GM21619 (cell line): ENCODE results near the gene TRABD2B.
"Not testable (repeated sequence)": the region's sequence is repeated elsewhere in the genome, so short reads cannot be mapped to it uniquely, and the experiment has no call there.

Experiments used
- ATAC-seq: cut with Tn5 transposase; IDR thresholded peaks from one replicate; pipeline ENCODE4 v1.9.1; 2021; ENCODE audit not compliant: unreplicated experiment

The TRABD2B gene

DNA sequence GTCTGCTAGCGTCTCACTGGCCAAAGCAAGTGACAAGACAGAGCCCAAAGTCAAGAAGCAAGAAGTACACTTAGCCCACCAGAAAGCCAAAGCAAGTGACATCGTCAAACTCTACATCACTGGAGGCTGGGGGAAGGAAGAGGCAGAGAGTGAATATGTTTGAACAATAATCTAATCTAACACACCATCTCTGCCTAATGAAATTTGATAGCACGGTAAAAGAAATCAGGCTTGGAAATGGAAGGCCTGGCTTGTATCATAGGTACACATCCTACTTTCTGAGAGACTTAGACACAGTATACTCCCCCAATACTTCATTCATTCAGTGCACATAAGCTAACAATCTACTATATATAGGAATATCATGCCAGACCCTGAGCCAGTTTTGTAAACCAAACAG lies 26.3 kb downstream of the TRABD2B start:
- ATAC-seq = no peak

GRCh38 chr1:47969478-47969877 lies 27.7 kb downstream of the TRABD2B start:
- ATAC-seq = no peak

- ATAC-seq = no peak
Observed at GRCh38 chr1:47968556-47968888, 28.7 kb downstream of the TRABD2B start.

DNA sequence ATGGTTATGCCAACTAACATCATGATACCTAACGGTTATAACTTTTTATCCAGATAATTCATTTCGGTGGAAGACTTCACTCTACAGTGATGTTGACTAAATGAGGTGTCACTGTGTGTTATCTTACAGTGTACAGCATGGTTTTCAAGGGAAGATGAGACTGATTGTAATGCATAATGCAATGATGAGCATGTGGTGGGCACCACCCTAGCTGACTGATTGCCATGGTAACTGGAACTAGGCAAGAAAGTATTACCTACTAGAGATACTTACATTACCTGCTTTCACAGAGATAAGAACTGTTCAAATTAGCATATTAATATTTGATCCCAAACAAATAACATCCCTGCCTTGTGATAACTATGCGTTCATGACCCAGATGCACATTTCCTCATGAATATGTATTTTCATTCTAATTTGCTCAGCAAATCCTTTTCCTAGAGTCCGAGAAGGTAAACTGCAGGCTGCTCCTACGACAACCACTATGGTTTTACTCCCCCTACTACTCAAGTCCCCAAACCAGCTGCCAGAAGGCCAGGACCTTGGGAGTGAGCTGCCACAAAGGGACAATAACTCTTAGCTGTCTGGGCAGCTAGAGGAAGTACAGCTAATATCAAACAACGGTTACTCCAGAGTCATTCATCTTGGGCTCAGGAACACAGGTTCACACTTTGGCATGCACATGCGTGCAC lies 29.2 kb downstream of the TRABD2B start:
- no peak for ATAC-seq

- ATAC-seq = no peak
Observed at GRCh38 chr1:47965816-47966215, 31.4 kb downstream of the TRABD2B start.

GRCh38 chr1:47964636-47965035 lies 32.5 kb downstream of the TRABD2B start:
- ATAC-seq = no peak

- ATAC-seq = no peak
Observed at GRCh38 chr1:47963568-47964358, 33.4 kb downstream of the TRABD2B start.

DNA sequence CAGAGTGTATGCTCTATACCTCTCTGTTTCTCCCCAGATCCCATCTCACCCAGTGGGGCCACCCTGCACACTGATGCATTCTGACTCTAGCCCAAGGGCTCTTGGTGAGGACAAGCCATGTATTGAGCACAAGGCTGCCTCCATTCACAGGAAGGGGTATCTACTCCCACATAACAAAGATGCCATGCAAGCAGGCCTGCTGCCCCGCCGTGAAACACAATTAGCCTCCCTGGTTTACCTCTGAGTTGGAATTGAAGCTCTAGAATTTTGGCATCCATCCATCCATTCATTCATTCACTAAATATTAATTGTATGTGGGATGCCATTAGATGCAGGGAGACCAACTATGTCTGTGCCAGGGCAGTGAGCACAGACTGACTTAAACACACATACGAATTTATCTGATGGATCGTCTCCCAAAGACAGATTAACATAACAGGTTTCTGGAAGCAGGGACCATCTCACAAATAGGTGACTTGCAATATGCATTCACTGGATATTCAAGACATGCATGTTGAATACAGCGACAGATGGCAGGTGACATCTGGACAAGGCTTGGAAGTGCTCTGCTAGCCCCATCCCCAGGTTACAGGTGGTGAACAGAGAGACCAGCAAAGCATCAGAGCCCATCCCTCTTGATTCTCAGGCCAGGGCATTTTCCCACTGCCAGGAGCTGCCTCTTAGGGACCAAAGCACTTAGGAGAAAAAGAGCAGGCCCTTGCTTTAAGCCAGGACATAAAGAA lies 34.3 kb downstream of the TRABD2B start:
- no peak for ATAC-seq

GRCh38 chr1:47961835-47962234 lies 35.4 kb downstream of the TRABD2B start:
- ATAC-seq = not testable (repeated sequence)

GRCh38 chr1:47956491-47956890 lies 40.7 kb downstream of the TRABD2B start:
- ATAC-seq = not testable (repeated sequence)

- ATAC-seq = no peak
Observed at GRCh38 chr1:47953661-47954060, 43.5 kb downstream of the TRABD2B start.

- no peak for ATAC-seq
Observed at GRCh38 chr1:47951545-47952235, 45.5 kb downstream of the TRABD2B start.

GRCh38 chr1:47951026-47951425 lies 46.2 kb downstream of the TRABD2B start:
- ATAC-seq = no peak

DNA sequence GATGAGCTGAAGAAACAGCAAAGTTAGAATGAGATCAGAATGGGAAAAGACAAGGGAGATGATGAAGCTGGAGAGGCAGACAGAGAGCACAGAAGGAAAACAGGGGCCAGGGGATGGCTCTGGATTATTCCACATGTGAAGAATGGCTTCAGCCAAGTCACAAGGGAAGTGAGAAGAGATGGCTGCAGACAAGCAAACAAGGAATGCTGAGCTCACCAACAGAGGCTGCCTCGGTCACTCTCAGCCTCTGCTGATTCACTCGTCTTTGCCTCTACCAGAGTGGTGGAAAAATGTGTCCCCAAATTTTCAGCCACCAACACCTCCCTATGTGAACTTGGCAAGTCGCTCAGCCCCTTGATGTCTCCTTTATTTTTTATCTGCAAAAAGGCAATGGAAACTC lies 46.7 kb downstream of the TRABD2B start:
- no peak for ATAC-seq

DNA sequence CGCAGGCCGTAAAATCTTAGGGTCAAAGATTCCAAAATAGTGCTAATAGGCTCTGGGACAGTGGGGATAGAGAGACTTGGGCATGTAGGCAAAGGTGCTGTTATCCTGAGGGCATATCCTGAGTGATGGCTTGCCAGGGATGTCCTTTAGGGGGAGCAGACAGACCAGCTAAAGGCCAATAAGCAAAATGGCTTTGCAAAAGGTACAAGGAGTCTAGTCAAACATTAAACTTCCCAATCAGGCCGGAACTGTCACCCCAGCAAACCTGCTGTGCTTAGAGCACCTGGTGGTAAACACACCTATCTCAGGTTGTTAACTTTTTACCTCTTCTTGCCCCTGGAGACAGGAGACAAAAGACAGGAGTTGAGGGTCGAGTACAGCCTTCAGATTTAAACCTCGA lies 49.1 kb downstream of the TRABD2B start:
- ATAC-seq = no peak

GRCh38 chr1:47947531-47947930 lies 49.7 kb downstream of the TRABD2B start:
- no peak for ATAC-seq

GRCh38 chr1:47944561-47944960 lies 52.6 kb downstream of the TRABD2B start:
- no peak for ATAC-seq

DNA sequence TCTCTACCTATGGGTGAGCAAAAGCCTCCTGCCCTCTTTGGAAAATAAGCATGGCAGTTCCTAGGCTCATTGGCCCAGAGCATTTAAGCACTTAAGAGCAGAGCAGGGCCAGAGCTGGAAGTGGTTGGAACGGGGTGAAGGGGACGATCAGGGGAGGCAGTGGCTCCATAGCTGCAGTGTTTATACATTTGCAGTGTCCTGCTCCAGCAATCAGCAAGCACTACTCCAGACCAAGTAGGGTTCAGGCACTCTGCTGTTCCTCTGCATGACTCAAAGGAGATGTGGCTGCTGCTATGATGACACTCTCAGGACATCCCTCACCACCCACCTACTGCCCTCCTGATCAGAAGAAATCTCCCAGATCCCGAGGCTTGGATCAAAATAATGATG lies 55.0 kb downstream of the TRABD2B start:
- ATAC-seq = no peak

- no peak for ATAC-seq
Observed at GRCh38 chr1:47941609-47942239, 55.5 kb downstream of the TRABD2B start.

DNA sequence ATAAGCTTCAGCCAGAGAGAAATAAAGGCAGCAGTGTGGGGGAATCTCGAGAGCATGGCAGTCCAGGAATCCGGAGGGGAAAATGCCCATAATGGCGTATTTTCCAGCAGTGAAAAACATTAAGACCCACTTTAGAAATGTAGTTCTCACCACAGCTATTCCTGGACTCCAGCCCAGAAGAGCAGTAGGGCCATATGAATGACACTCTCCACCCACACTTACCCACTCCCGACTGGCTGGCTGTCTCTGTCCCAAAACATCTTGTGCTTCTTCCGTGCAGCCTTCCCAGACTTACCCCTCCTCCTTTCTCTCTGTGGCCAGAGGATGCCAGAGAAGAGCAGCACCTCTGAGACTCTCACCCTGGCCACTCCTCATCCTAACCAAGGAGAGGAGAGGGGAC lies 56.4 kb downstream of the TRABD2B start:
- no peak for ATAC-seq

DNA sequence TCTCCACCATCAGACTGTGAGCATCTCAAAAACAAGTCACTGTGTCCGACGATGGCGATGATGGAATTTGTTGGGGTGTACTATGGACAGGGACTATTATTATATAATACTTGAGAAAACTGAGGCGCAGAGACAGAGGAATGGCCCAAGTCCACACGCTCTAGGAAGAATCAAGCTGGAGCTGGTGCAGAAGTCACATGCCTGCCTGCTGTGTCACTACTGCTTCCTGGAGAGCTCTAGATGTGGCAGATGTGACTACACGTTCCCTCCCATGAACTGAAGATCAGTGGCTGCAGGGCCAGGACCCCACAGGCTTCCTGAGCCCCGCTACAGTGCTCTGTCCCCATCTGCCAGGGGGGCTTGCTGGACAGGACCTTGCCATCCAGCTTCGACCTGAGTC lies 56.9 kb downstream of the TRABD2B start:
- no peak for ATAC-seq
